Smooth muscle cell (in vitro differentiated cells): ENCODE data around the gene ITGA6. TPM values are rescaled to one million over a fixed set of nuclear protein-coding genes. Genes with fewer than 3 reads are reported as not detected.

Experiments
- DNase-seq: peaks from one replicate; lab custom pipeline; 2025; ENCODE audit not compliant: unreplicated experiment; lab: John Stamatoyannopoulos, UW
- H2AFZ ChIP-seq: fragments of 200-600 bp; sonication (generic); 2 replicates; pipeline ENCODE4 v1.6.0; 2016; ENCODE audit warnings: antibody characterized with exemption, low read depth, mild to moderate bottlenecking
- H3F3A ChIP-seq: fragments of 200-600 bp; sonication (generic); 2 replicates; pipeline ENCODE4 v1.6.0; 2017; ENCODE audit warnings: antibody characterized with exemption, low read depth
- H3K27ac ChIP-seq: fragments of 200-600 bp; sonication (generic); 2 replicates; pipeline ENCODE4 v1.5.1; 2016; ENCODE audit warnings: low read depth, mild to moderate bottlenecking
- H3K27me3 ChIP-seq: fragments of 200-600 bp; sonication (generic); 2 replicates; pipeline ENCODE4 v1.6.1; 2016; ENCODE audit warnings: low read depth, mild to moderate bottlenecking
- H3K36me3 ChIP-seq: fragments of 200-600 bp; sonication (generic); 2 replicates; pipeline ENCODE4 v1.5.1; 2016; ENCODE audit warnings: low read depth
- H3K4me1 ChIP-seq: fragments of 200-600 bp; sonication (generic); 2 replicates; pipeline ENCODE4 v1.5.1; 2016; ENCODE audit warnings: low read depth
- H3K4me2 ChIP-seq: fragments of 200-600 bp; sonication (generic); 2 replicates; pipeline ENCODE4 v1.6.0; 2016; ENCODE audit warnings: mild to moderate bottlenecking
- H3K4me3 ChIP-seq: fragments of 200-600 bp; sonication (generic); 2 replicates; pipeline ENCODE4 v1.5.1; 2016; ENCODE audit warnings: mild to moderate bottlenecking
- H3K79me2 ChIP-seq: fragments of 200-600 bp; sonication (generic); 2 replicates; pipeline ENCODE4 v1.6.0; 2016; ENCODE audit warnings: low read depth, mild to moderate bottlenecking
- H3K9ac ChIP-seq: fragments of 200-600 bp; sonication (generic); 2 replicates; pipeline ENCODE4 v1.6.0; 2016; ENCODE audit warnings: low read depth
- H3K9me3 ChIP-seq: fragments of 200-600 bp; sonication (generic); replicated peaks from 2 replicates; pipeline ENCODE4 v1.5.1; 2016; ENCODE audit warnings: low read depth
- H4K20me1 ChIP-seq: fragments of 200-600 bp; sonication (generic); 2 replicates; pipeline ENCODE4 v1.6.0; 2016; ENCODE audit warnings: low read depth
- CTCF ChIP-seq: fragments of 200-600 bp; sonication (generic); IDR thresholded peaks from 2 replicates; pipeline ENCODE4 v1.5.1; 2017; ENCODE audit warnings: borderline replicate concordance, mild to moderate bottlenecking, antibody characterized with exemption; ENCODE audit not compliant: insufficient read depth, poor library complexity, severe bottlenecking
- WGBS: methylation state at CpG from one replicate; pipeline ENCODE4 v1.1.7; 2016; ENCODE audit warnings: low lambda C conversion rate; 5-methylcytosine and 5-hydroxymethylcytosine counted together
- polyA plus RNA-seq: library from polyadenylated mRNA; unstranded; fragments of >200 nt; fragmentation: Nextera tagmentation; extraction: Ambion mirVana; gene quantifications from 2 replicates; pipeline ENCODE4 v1.2.1, GENCODE V29; 2016
- total RNA-seq: library from RNA; depleted of rRNA; stranded (reverse); fragments of >200 nt; gene quantifications from 2 replicates; pipeline ENCODE4 v1.2.3, GENCODE V29; 2014

The ITGA6 gene
- total and polyA plus RNA-seq, 2 experiments from 2014 or later, result 11.8 to 198 TPM

DNA sequence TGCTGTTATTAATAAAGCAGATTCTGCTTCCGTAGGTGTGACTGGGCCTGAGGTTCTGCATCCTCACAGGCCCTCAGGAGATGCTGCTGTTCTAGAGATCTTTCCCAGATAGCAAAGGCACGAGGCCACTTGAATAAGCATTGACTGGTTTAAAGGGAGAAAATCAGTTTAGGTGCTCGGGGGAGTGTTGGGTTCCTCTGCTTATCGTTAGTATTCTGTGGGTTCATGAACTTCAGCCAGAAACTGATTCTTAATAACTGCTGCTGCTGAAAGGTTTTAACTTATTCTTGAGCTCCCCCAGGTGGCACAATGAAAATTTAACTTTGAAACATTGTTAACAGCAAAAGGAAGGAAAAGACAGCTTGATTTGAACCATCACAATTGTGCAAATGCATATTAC is 56.9 kb downstream of the ITGA6 start:
- Histone ChIP-seq H3K4me3 (no peak overlapping the region), H4K20me1 (no peaks in the 10 kb centered on the region), H3K4me1 (no peaks in the 10 kb centered on the region), H3K79me2 (no peaks in the 10 kb centered on the region), H3F3A (no peaks in the 10 kb centered on the region), H3K27me3 (no peaks in the 10 kb centered on the region), H3K9ac (no peak overlapping the region), H3K9me3 (no peaks in the 10 kb centered on the region), H3K4me2 (no peak overlapping the region), H3K36me3 (no peaks in the 10 kb centered on the region), H3K27ac (no peak overlapping the region), H2AFZ (no peak overlapping the region)
- TF ChIP-seq CTCF, result peak; percentile 27
- no peak for DNase-seq
- 68% methylated on average over 4 of the region's 4 CpGs for WGBS

- 86% methylated on average over 2 of the region's 2 CpGs for WGBS
- no peaks in the 10 kb centered on the region for H3K4me1 ChIP-seq
- no peaks in the 10 kb centered on the region for H3K36me3 ChIP-seq
- no peaks in the 10 kb centered on the region for H4K20me1 ChIP-seq
- DNase-seq, result no peak
- H3K9ac ChIP-seq, result no peak overlapping the region
- H3K27me3 ChIP-seq, result no peaks in the 10 kb centered on the region
- H3F3A ChIP-seq, result no peaks in the 10 kb centered on the region
- H3K27ac ChIP-seq, result no peak overlapping the region
- no peaks in the 10 kb centered on the region for H3K9me3 ChIP-seq
- no peaks in the 10 kb centered on the region for H3K79me2 ChIP-seq
- H2AFZ ChIP-seq, result no peak overlapping the region
- no peak for TF ChIP-seq CTCF
- no peak overlapping the region for H3K4me2 ChIP-seq
- H3K4me3 ChIP-seq, result no peak overlapping the region
These were observed 57.3 kb downstream of the ITGA6 start for GRCh38 chr2:172484706-172485105.

DNA sequence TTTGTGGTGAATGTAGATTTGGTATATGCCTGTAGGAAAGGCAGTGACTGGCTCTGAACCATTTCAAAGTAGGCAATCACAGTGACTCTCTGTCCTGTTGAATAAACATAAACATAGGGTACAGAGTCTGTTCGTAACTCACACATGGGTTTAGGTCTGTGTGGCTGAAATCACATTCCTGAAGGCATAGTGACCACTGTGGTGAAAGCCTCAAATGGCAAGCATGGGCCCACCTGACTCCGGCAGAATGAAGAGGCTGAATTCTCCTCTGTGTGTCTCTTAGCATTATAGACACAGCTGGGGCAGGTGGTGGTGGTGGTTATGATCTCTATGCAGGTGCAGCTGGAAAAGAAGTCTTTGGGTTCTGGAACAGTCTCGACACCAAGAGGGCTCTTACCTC is 61.2 kb downstream of the ITGA6 start:
- DNase-seq, result no peak
- no peak overlapping the region for H2AFZ ChIP-seq
- H3K36me3 ChIP-seq, result no peaks in the 10 kb centered on the region
- no peak for TF ChIP-seq CTCF
- H4K20me1 ChIP-seq, result no peaks in the 10 kb centered on the region
- no peak overlapping the region for H3K27ac ChIP-seq
- H3F3A ChIP-seq, result no peaks in the 10 kb centered on the region
- no peaks in the 10 kb centered on the region for H3K79me2 ChIP-seq
- H3K4me3 ChIP-seq, result no peak overlapping the region
- H3K9me3 ChIP-seq, result no peaks in the 10 kb centered on the region
- 92% methylated on average over 3 of the region's 3 CpGs for WGBS
- no peaks in the 10 kb centered on the region for H3K4me1 ChIP-seq
- no peak overlapping the region for H3K4me2 ChIP-seq
- H3K27me3 ChIP-seq, result no peaks in the 10 kb centered on the region
- H3K9ac ChIP-seq, result no peak overlapping the region

- H3K36me3 ChIP-seq, result no peaks in the 10 kb centered on the region
- H3F3A ChIP-seq, result no peaks in the 10 kb centered on the region
- no peak overlapping the region for H3K4me3 ChIP-seq
- H3K79me2 ChIP-seq, result no peaks in the 10 kb centered on the region
- H3K4me1 ChIP-seq, result no peaks in the 10 kb centered on the region
- no peaks in the 10 kb centered on the region for H4K20me1 ChIP-seq
- TF ChIP-seq CTCF, result no peak
- H3K27ac ChIP-seq, result no peak overlapping the region
- DNase-seq, result no peak
- no peak overlapping the region for H2AFZ ChIP-seq
- no peaks in the 10 kb centered on the region for H3K9me3 ChIP-seq
- H3K27me3 ChIP-seq, result no peaks in the 10 kb centered on the region
- no peak overlapping the region for H3K4me2 ChIP-seq
- H3K9ac ChIP-seq, result no peak overlapping the region
These were observed 62.3 kb downstream of the ITGA6 start for GRCh38 chr2:172489681-172490080.
